GM10266 (cell line): ENCODE measurements around the gene PHKA2.

Experiments
- DNase-seq: peaks from one replicate; pipeline ENCODE4 v3.0.0; 2012; ENCODE audit errors: extremely low spot score
- CTCF ChIP-seq: IDR thresholded peaks from 2 replicates; pipeline ENCODE4 v1.5.1; 2012; ENCODE audit warnings: mild to moderate bottlenecking, low read depth; ENCODE audit not compliant: control insufficient read depth, insufficient read depth; ENCODE audit errors: missing control alignments

The PHKA2 gene

GRCh38 chrX:18886344-18887161, 97.4 kb downstream of the PHKA2 start:
- peak; percentile 65 for DNase-seq
- peak; percentile 61 for TF ChIP-seq CTCF

- DNase-seq = no peak
- TF ChIP-seq CTCF = no peak
Observed at GRCh38 chrX:18886005-18886343, 97.9 kb downstream of the PHKA2 start.

GRCh38 chrX:18885328-18886004, 98.4 kb downstream of the PHKA2 start:
- DNase-seq = peak; percentile 9
- no peak for TF ChIP-seq CTCF

GRCh38 chrX:18884916-18885315, 99.0 kb downstream of the PHKA2 start:
- TF ChIP-seq CTCF = no peak

GRCh38 chrX:18883961-18884765, 99.8 kb downstream of the PHKA2 start:
- no peak for DNase-seq
- TF ChIP-seq CTCF = no peak

More at GRCh38 chrX:18884916-18885315, 99.0 kb downstream of the PHKA2 start:
- DNase-seq = no peak

- DNase-seq = no peak
Observed at GRCh38 chrX:18883234-18883960, 100.5 kb downstream of the PHKA2 start.

More at GRCh38 chrX:18883234-18883960, 100.5 kb downstream of the PHKA2 start:
- no peak for TF ChIP-seq CTCF
